IMR-90 (cell line): ENCODE results near the gene FBN1. TPM values are rescaled to one million over a fixed set of nuclear protein-coding genes. Genes with fewer than 3 reads are reported as not detected.

Experiments used
- ATAC-seq: fragments of 200-7000 bp; cut with Tn5 transposase; 2 replicates; pipeline ENCODE4 v1.9.1; 2020; ENCODE audit warnings: low read depth, mild to moderate bottlenecking, moderate library complexity
- BruUV-seq: library from RNA; stranded (reverse); fragments of 400-500 nt; replicated peaks from 2 replicates; lab custom pipeline; 2021; lab: Mats Ljungman, UMichigan
- CTCF ChIA-PET: fragments of 300-600 bp; formaldehyde crosslinking; extraction: SDS; loops from one replicate; lab custom pipeline; 2021; ENCODE audit warnings: antibody characterized with exemption; lab: Yijun Ruan, JAX
- POLR2A ChIA-PET: fragments of 300-600 bp; sonication (Branson Sonifier 250); formaldehyde crosslinking; loops from one replicate; lab custom pipeline; 2022; ENCODE audit warnings: antibody characterized with exemption; ENCODE audit not compliant: unreplicated experiment; lab: Charles Lee
- DNase-seq: peaks from one replicate; pipeline ENCODE4 v3.0.0; 2013
- H2AFZ ChIP-seq: replicated peaks from 2 replicates; pipeline ENCODE3; 2013; ENCODE audit warnings: low read length, mild to moderate bottlenecking; ENCODE audit not compliant: poor library complexity
- H2AK5ac ChIP-seq: 2 replicates; pipeline ENCODE4 v1.6.1; 2013; ENCODE audit warnings: low read depth, low read length, inconsistent platforms
- H2AK9ac ChIP-seq: replicated peaks from 2 replicates; pipeline ENCODE3; 2013; ENCODE audit warnings: mild to moderate bottlenecking, low read depth, low read length, moderate library complexity; ENCODE audit not compliant: poor library complexity
- H2BK120ac ChIP-seq: 2 replicates; pipeline ENCODE4 v1.6.1; 2013; ENCODE audit warnings: low read depth, low read length, inconsistent platforms
- H2BK15ac ChIP-seq: 3 replicates; pipeline ENCODE4 v1.6.1; 2013; ENCODE audit warnings: low read depth, low read length, inconsistent platforms
- H2BK20ac ChIP-seq: 2 replicates; pipeline ENCODE4 v1.6.1; 2013; ENCODE audit warnings: low read depth, mild to moderate bottlenecking, inconsistent platforms, low read length, moderate library complexity
- H2BK5ac ChIP-seq: 2 replicates; pipeline ENCODE4 v1.6.1; 2013; ENCODE audit warnings: mild to moderate bottlenecking, low read depth, low read length, inconsistent platforms; ENCODE audit not compliant: poor library complexity, severe bottlenecking
- H3K14ac ChIP-seq: replicated peaks from 2 replicates; pipeline ENCODE4 v1.6.1; 2013; ENCODE audit warnings: low read depth, low read length, inconsistent platforms
- H3K18ac ChIP-seq: 2 replicates; pipeline ENCODE4 v1.6.1; 2013; ENCODE audit warnings: low read depth, low read length, control low read depth
- H3K23ac ChIP-seq: 2 replicates; pipeline ENCODE4 v1.6.1; 2013; ENCODE audit warnings: low read depth, low read length, inconsistent platforms
- H3K27ac ChIP-seq: 2 replicates; pipeline ENCODE4 v1.5.1; 2013; ENCODE audit warnings: mild to moderate bottlenecking, control low read depth, low read length; ENCODE audit not compliant: insufficient read depth
- H3K27me3 ChIP-seq: 2 replicates; pipeline ENCODE4 v1.6.1; 2013; ENCODE audit warnings: low read length; ENCODE audit not compliant: control insufficient read depth, insufficient read depth
- H3K36me3 ChIP-seq: 2 replicates; pipeline ENCODE4 v1.6.1; 2013; ENCODE audit warnings: low read length, mixed read lengths; ENCODE audit not compliant: control insufficient read depth, insufficient read depth
- H3K4ac ChIP-seq: 2 replicates; pipeline ENCODE4 v1.6.1; 2013; ENCODE audit warnings: low read depth, low read length, inconsistent platforms
- H3K4me1 ChIP-seq: 2 replicates; pipeline ENCODE4 v1.6.1; 2013; ENCODE audit warnings: low read length, mixed read lengths; ENCODE audit not compliant: control insufficient read depth, insufficient read depth
- H3K4me2 ChIP-seq: 2 replicates; pipeline ENCODE4 v1.6.1; 2013; ENCODE audit warnings: low read depth, mild to moderate bottlenecking, control low read depth, low read length, moderate library complexity
- H3K4me3 ChIP-seq: 2 replicates; pipeline ENCODE4 v1.5.1; 2013; ENCODE audit warnings: low read depth, mild to moderate bottlenecking, control low read depth, low read length, moderate library complexity; ENCODE audit not compliant: insufficient read depth
- H3K56ac ChIP-seq: 2 replicates; pipeline ENCODE4 v1.6.1; 2013; ENCODE audit warnings: low read length, inconsistent platforms; ENCODE audit not compliant: insufficient read depth; ENCODE audit errors: extremely low read depth
- H3K79me1 ChIP-seq, 2 experiments: 2 replicates each; pipeline ENCODE4 v1.6.1; 2013; ENCODE audit warnings: low read length in 2 of 2, inconsistent platforms in 1 of 2, low read depth in 1 of 2
- H3K9ac ChIP-seq: 2 replicates; pipeline ENCODE4 v1.6.1; 2013; ENCODE audit warnings: low read depth, low read length, control low read depth
- H3K9me1 ChIP-seq: 2 replicates; pipeline ENCODE4 v1.6.1; 2013; ENCODE audit warnings: low read length, inconsistent platforms; ENCODE audit not compliant: insufficient read depth
- H3K9me3 ChIP-seq: 2 replicates; pipeline ENCODE4 v1.6.1; 2013; ENCODE audit warnings: low read length; ENCODE audit not compliant: control insufficient read depth, insufficient read depth
- H4K20me1 ChIP-seq: 2 replicates; pipeline ENCODE4 v1.6.1; 2013; ENCODE audit warnings: low read length, inconsistent platforms; ENCODE audit not compliant: insufficient read depth
- H4K5ac ChIP-seq: 2 replicates; pipeline ENCODE4 v1.6.1; 2013; ENCODE audit warnings: mild to moderate bottlenecking, low read depth, low read length, control low read depth
- H4K8ac ChIP-seq, 2 experiments: 2 replicates each; pipeline ENCODE4 v1.6.1; 2013; ENCODE audit warnings: low read depth in 2 of 2, low read length in 2 of 2, control low read depth in 1 of 2, inconsistent platforms in 1 of 2
- H4K91ac ChIP-seq: 2 replicates; pipeline ENCODE4 v1.6.1; 2013; ENCODE audit warnings: low read depth, low read length, inconsistent platforms; ENCODE audit not compliant: insufficient read depth
- BHLHE40 ChIP-seq: fragments of 150-350 bp; IDR thresholded peaks from 2 replicates; pipeline ENCODE4 v1.6.1; 2016; ENCODE audit warnings: mild to moderate bottlenecking, low read depth, low read length
- CHD1 ChIP-seq: IDR thresholded peaks from 2 replicates; pipeline ENCODE4 v1.6.1; 2012; ENCODE audit warnings: low read depth, low read length, improper control_type of control experiment
- MXI1 ChIP-seq: IDR thresholded peaks from 2 replicates; pipeline ENCODE4 v1.6.1; 2012; ENCODE audit warnings: low read depth, mild to moderate bottlenecking, low read length, moderate library complexity, borderline replicate concordance
- WGBS, 2 experiments: methylation state at CpG; one replicate each; pipeline versions ENCODE4 v1.1.5 to v1.1.7; 2013; ENCODE audit warnings: missing lambda C conversion rate in 2 of 2; ENCODE audit not compliant: insufficient read length in 1 of 2; ENCODE audit errors: extremely low coverage in 2 of 2; 5-methylcytosine and 5-hydroxymethylcytosine counted together
- dilution Hi-C: fragments of 300-500 bp; cut with HindIII; formaldehyde crosslinking; loops from one replicate; pipeline ENCODE4 v1.14.3; 2018; ENCODE audit warnings: low sequenced_read_pairs; ENCODE audit not compliant: unreplicated experiment
- in situ Hi-C: fragments of 300-500 bp; cut with MboI; formaldehyde crosslinking; loops from 3 replicates; pipeline ENCODE4 v1.14.3; 2019; ENCODE audit warnings: low sequenced_read_pairs, inconsistent platforms, mixed read lengths
- intact Hi-C: fragments of 100-400 bp; cut with micrococcal nuclease; formaldehyde crosslinking; loops from 2 replicates; pipeline ENCODE4 v1.10.0; 2022
- polyA plus RNA-seq, 3 experiments: library from polyadenylated mRNA; depleted of rRNA; stranded (reverse); fragments of >200 nt; gene quantifications; 2 replicates each; pipeline ENCODE4 v1.2.3, GENCODE V29; 2012; ENCODE audit warnings: low replicate concordance in 1 of 3
- total RNA-seq: library from RNA; depleted of rRNA; stranded (reverse); fragments of >200 nt; gene quantifications from 2 replicates; pipeline ENCODE4 v1.2.3, GENCODE V29; 2012

FBN1 gene
- total and polyA plus RNA-seq, 2 of the 4 experiments (the other 2 are of a cell fraction): 134 to 283 TPM

DNA sequence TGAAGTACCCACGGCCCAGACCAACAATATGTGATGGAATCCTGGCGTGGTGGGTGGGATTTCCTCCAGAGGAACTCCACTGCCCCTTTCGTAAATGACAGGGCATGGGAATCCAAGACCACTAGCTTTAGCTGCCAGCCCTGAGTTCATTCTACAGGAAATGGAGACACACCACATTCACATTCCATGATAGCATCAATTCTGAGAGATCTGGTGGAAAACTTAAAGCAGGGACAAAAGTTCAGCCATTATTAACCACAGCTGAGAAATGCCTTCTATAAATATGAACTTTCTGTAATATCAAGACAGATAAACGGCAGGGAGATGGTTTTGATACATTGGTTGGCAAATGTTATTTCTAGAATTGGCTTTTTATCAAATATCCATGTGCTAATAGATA, 98.2 kb downstream of the FBN1 start:
- H4K8ac ChIP-seq: peak overlapping the region in 1 of 2 experiments; percentile 9; a peak in 1 of 4 replicates
- peaks cover 3% of the 10 kb centered on the region; the same call in 1 of the 2 replicates for H3K36me3 ChIP-seq
- peak overlapping the region; percentile 3; the same call in 1 of the 2 replicates for H3K23ac ChIP-seq
- peak overlapping the region; percentile 27; the same call in 1 of the 2 replicates for H3K27ac ChIP-seq
- in situ Hi-C loops (no loop called here), intact Hi-C loops (no loop called here), dilution Hi-C loops (no loop called here)
- H3K4me1 ChIP-seq: peaks cover 12% of the 10 kb centered on the region
- H2AK9ac ChIP-seq: no peak overlapping the region
- peak overlapping the region; percentile 34; the same call in 1 of the 2 replicates for H3K14ac ChIP-seq
- H3K18ac ChIP-seq: no peak overlapping the region
- H2AK5ac ChIP-seq: peak overlapping the region; percentile 77; the same call in 1 of the 2 replicates
- no peak overlapping the region for H3K4me3 ChIP-seq
- H3K56ac ChIP-seq: no peak overlapping the region
- H2BK20ac ChIP-seq: peak overlapping the region; percentile 58; the same call in 1 of the 2 replicates
- no peak overlapping the region for H2AFZ ChIP-seq
- CTCF ChIA-PET: interaction anchor here (0.6 kb wide), 1 partner anchor 11 kb away, joined by 3 read pairs; no protein-coding TSS in a partner anchor
- peak overlapping the region; percentile 56; the same call in 1 of the 2 replicates for H3K4ac ChIP-seq
- H3K9me3 ChIP-seq: no peaks in the 10 kb centered on the region
- no peak overlapping the region for H3K9ac ChIP-seq
- H3K9me1 ChIP-seq: peaks cover 15% of the 10 kb centered on the region
- H2BK5ac ChIP-seq: peak overlapping the region; percentile 64
- H3K27me3 ChIP-seq: no peaks in the 10 kb centered on the region
- H4K20me1 ChIP-seq: no peaks in the 10 kb centered on the region
- H3K79me1 ChIP-seq: peaks cover 37 to 81% of the 10 kb centered on the region in 2 experiments
- POLR2A ChIA-PET: interaction anchor here (0.6 kb wide), 1 partner anchor 12 kb away, joined by 3 read pairs; no protein-coding TSS in a partner anchor
- TF ChIP-seq BHLHE40 (no peak), CHD1 (no peak), MXI1 (no peak)
- no TSS peak for BruUV-seq
- H2BK120ac ChIP-seq: peak overlapping the region; percentile 14; the same call in 1 of the 2 replicates
- ATAC-seq: peak; percentile 28
- no peak overlapping the region for H3K4me2 ChIP-seq
- no CpG with 5 or more reads among the region's 4 CpGs for WGBS, 2 experiments
- DNase-seq: peak; percentile 72
- H4K91ac ChIP-seq: 0 out of 2 replicates have a peak overlapping the region, but pooled peaks have one; percentile 31
- 0 out of 3 replicates have a peak overlapping the region, but pooled peaks have one; percentile 88 for H2BK15ac ChIP-seq
- H4K5ac ChIP-seq: 0 out of 2 replicates have a peak overlapping the region, but pooled peaks have one; percentile 0
